HG03565 (cell line): ENCODE data around the gene MIB1.
"Not testable (repeated sequence)": the region's sequence is repeated elsewhere in the genome, so short reads cannot be mapped to it uniquely, and the experiment has no call there.

Experiments
- ATAC-seq: cut with Tn5 transposase; IDR thresholded peaks from one replicate; pipeline ENCODE4 v1.9.1; 2021; ENCODE audit warnings: mild to moderate bottlenecking, moderate library complexity; ENCODE audit not compliant: unreplicated experiment

The MIB1 gene

GRCh38 chr18:21742315-21742687, 1.7 kb downstream of the MIB1 start:
- ATAC-seq = no peak

- ATAC-seq = no peak
These were observed 2.7 kb downstream of the MIB1 start for GRCh38 chr18:21743166-21743832.

- ATAC-seq = no peak
These were observed 4.6 kb downstream of the MIB1 start for GRCh38 chr18:21745231-21745630.

- no peak for ATAC-seq
These were observed 6.7 kb downstream of the MIB1 start for GRCh38 chr18:21747268-21747667.

GRCh38 chr18:21747764-21748693, 7.4 kb downstream of the MIB1 start:
- ATAC-seq = no peak

GRCh38 chr18:21757833-21758232, 17.2 kb downstream of the MIB1 start:
- ATAC-seq = no peak

- no peak for ATAC-seq
These were observed 19.2 kb downstream of the MIB1 start for GRCh38 chr18:21759836-21760235.

GRCh38 chr18:21760321-21760720, 19.7 kb downstream of the MIB1 start:
- ATAC-seq = no peak

GRCh38 chr18:21761471-21762115, 21.0 kb downstream of the MIB1 start:
- ATAC-seq = no peak

- no peak for ATAC-seq
These were observed 21.7 kb downstream of the MIB1 start for GRCh38 chr18:21762181-21762772.

- no peak for ATAC-seq
These were observed 23.5 kb downstream of the MIB1 start for GRCh38 chr18:21763846-21764646.

- no peak for ATAC-seq
These were observed 28.6 kb downstream of the MIB1 start for GRCh38 chr18:21769206-21769605.

GRCh38 chr18:21774722-21775121, 34.1 kb downstream of the MIB1 start:
- no peak for ATAC-seq

GRCh38 chr18:21777814-21778213, 37.2 kb downstream of the MIB1 start:
- no peak for ATAC-seq

GRCh38 chr18:21786526-21786925, 45.9 kb downstream of the MIB1 start:
- no peak for ATAC-seq

- not testable (repeated sequence) for ATAC-seq
These were observed 55.5 kb downstream of the MIB1 start for GRCh38 chr18:21796089-21796488.

GRCh38 chr18:21798126-21798525, 57.5 kb downstream of the MIB1 start:
- ATAC-seq = no peak

- ATAC-seq = no peak
These were observed 59.1 kb downstream of the MIB1 start for GRCh38 chr18:21799721-21800120.

- ATAC-seq = no peak
These were observed 62.9 kb downstream of the MIB1 start for GRCh38 chr18:21803495-21803894.

GRCh38 chr18:21805771-21806366, 65.3 kb downstream of the MIB1 start:
- ATAC-seq = no peak
